Measurements from ENCODE around the gene AUTS2.

The AUTS2 gene

DNA sequence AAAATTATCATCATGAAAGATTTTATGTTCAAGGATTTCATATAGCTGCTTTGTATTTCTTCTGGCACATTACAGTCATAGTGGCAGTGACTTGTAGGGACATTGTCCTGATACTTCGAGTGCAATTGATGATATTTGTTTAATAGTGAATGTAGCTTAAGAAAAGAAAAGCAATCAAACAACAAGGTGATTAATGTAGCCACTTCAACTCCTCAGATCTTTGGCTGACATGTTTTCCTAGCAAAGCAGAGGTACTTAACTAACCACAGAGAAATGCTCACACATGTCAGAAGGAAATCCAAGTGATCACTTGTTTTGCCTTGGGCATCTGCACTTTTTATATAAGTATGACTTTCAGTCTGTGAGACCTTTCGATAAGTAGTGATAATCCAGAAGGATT lies 470.3 kb downstream of the AUTS2 start:
- no peak overlapping the region for H2AFZ ChIP-seq (ENCODE audit: low read depth, low read length)
- H3K36me3 ChIP-seq (ENCODE audit: insufficient read depth, low read length): no peaks in the 10 kb centered on the region
- H3K27me3 ChIP-seq (ENCODE audit: insufficient read depth, low read length): no peaks in the 10 kb centered on the region
- H3K4me3 ChIP-seq (ENCODE audit: low read length): no peak overlapping the region
- peaks cover 33% of the 10 kb centered on the region for H3K4me1 ChIP-seq (ENCODE audit: insufficient read depth, low read length)
- H3K9me3 ChIP-seq (ENCODE audit: low read length): no peaks in the 10 kb centered on the region

GRCh38 chr7:70069977-70070376 lies 471.7 kb downstream of the AUTS2 start:
- no peak overlapping the region for H3K4me3 ChIP-seq (ENCODE audit: low read length)
- H3K9me3 ChIP-seq (ENCODE audit: low read length): no peaks in the 10 kb centered on the region
- H3K27me3 ChIP-seq (ENCODE audit: insufficient read depth, low read length): no peaks in the 10 kb centered on the region
- peaks cover 21% of the 10 kb centered on the region for H3K4me1 ChIP-seq (ENCODE audit: insufficient read depth, low read length)
- no peaks in the 10 kb centered on the region for H3K36me3 ChIP-seq (ENCODE audit: insufficient read depth, low read length)
- no peak overlapping the region for H2AFZ ChIP-seq (ENCODE audit: low read depth, low read length)

DNA sequence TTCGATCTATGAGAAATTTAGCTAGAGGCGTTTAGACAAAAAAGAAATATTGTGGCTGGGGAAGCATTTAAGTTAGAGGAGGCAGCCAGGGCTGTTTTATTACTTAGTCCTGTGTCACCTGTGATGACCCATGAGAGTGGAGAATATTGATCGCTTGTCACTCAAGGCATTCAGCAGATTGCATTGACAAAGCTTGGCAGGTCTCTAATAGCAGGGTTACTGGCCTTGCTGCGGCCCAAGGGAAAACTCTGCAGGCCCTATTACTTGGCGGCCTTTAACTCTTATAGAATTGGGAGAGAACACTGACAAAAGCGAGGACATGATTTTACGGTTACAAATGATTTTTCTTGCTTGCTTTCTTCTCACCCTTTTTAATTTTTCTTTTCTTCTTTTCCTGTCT lies 473.5 kb downstream of the AUTS2 start:
- H3K36me3 ChIP-seq (ENCODE audit: insufficient read depth, low read length): no peaks in the 10 kb centered on the region
- H3K4me3 ChIP-seq (ENCODE audit: low read length): no peak overlapping the region
- peaks cover 21% of the 10 kb centered on the region for H3K4me1 ChIP-seq (ENCODE audit: insufficient read depth, low read length)
- no peaks in the 10 kb centered on the region for H3K9me3 ChIP-seq (ENCODE audit: low read length)
- H3K27me3 ChIP-seq (ENCODE audit: insufficient read depth, low read length): no peaks in the 10 kb centered on the region
- H2AFZ ChIP-seq (ENCODE audit: low read depth, low read length): no peak overlapping the region

- Histone ChIP-seq H3K27me3 (ENCODE audit: insufficient read depth, low read length) (no peaks in the 10 kb centered on the region), H3K4me1 (ENCODE audit: insufficient read depth, low read length) (peaks cover 21% of the 10 kb centered on the region), H3K36me3 (ENCODE audit: insufficient read depth, low read length) (no peaks in the 10 kb centered on the region), H3K4me3 (ENCODE audit: low read length) (no peak overlapping the region), H2AFZ (ENCODE audit: low read depth, low read length) (no peak overlapping the region), H3K9me3 (ENCODE audit: low read length) (no peaks in the 10 kb centered on the region)
These were observed 473.9 kb downstream of the AUTS2 start for GRCh38 chr7:70072220-70072619.

DNA sequence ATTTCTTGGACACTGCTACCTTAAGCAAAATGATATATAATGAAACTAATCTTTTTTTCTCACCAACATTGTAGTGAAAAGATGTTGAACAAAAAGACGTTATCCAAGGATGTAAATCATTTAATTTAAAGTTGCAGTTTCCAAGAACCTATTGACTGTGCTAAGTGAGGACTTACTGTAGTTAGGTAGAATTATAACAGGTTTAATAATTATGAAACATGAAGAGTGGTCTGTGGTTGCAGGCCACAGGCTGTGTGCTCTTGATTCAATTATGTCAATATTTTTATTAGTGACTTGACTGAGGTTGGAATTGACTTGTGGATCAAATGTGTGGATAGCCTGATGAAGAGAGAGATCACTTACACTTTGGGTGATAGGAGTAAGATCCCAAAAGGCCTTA lies 478.1 kb downstream of the AUTS2 start:
- peaks cover 3% of the 10 kb centered on the region for H3K9me3 ChIP-seq (ENCODE audit: low read length)
- H3K4me3 ChIP-seq (ENCODE audit: low read length): no peak overlapping the region
- peaks cover 17% of the 10 kb centered on the region for H3K4me1 ChIP-seq (ENCODE audit: insufficient read depth, low read length)
- no peak overlapping the region for H2AFZ ChIP-seq (ENCODE audit: low read depth, low read length)
- H3K27me3 ChIP-seq (ENCODE audit: insufficient read depth, low read length): no peaks in the 10 kb centered on the region
- H3K36me3 ChIP-seq (ENCODE audit: insufficient read depth, low read length): no peaks in the 10 kb centered on the region

- Histone ChIP-seq H3K27me3 (ENCODE audit: insufficient read depth, low read length) (no peaks in the 10 kb centered on the region), H2AFZ (ENCODE audit: low read depth, low read length) (no peak overlapping the region), H3K9me3 (ENCODE audit: low read length) (peaks cover 7% of the 10 kb centered on the region), H3K4me1 (ENCODE audit: insufficient read depth, low read length) (no peaks in the 10 kb centered on the region), H3K36me3 (ENCODE audit: insufficient read depth, low read length) (no peaks in the 10 kb centered on the region), H3K4me3 (ENCODE audit: low read length) (no peak overlapping the region)
These were observed 483.9 kb downstream of the AUTS2 start for GRCh38 chr7:70082099-70082611.

GRCh38 chr7:70091362-70091761 lies 493.1 kb downstream of the AUTS2 start:
- H3K4me3 ChIP-seq (ENCODE audit: low read length): no peak overlapping the region
- peaks cover 30% of the 10 kb centered on the region for H3K4me1 ChIP-seq (ENCODE audit: insufficient read depth, low read length)
- no peaks in the 10 kb centered on the region for H3K27me3 ChIP-seq (ENCODE audit: insufficient read depth, low read length)
- H2AFZ ChIP-seq (ENCODE audit: low read depth, low read length): no peak overlapping the region
- no peaks in the 10 kb centered on the region for H3K36me3 ChIP-seq (ENCODE audit: insufficient read depth, low read length)
- peaks cover 2% of the 10 kb centered on the region for H3K9me3 ChIP-seq (ENCODE audit: low read length)

DNA sequence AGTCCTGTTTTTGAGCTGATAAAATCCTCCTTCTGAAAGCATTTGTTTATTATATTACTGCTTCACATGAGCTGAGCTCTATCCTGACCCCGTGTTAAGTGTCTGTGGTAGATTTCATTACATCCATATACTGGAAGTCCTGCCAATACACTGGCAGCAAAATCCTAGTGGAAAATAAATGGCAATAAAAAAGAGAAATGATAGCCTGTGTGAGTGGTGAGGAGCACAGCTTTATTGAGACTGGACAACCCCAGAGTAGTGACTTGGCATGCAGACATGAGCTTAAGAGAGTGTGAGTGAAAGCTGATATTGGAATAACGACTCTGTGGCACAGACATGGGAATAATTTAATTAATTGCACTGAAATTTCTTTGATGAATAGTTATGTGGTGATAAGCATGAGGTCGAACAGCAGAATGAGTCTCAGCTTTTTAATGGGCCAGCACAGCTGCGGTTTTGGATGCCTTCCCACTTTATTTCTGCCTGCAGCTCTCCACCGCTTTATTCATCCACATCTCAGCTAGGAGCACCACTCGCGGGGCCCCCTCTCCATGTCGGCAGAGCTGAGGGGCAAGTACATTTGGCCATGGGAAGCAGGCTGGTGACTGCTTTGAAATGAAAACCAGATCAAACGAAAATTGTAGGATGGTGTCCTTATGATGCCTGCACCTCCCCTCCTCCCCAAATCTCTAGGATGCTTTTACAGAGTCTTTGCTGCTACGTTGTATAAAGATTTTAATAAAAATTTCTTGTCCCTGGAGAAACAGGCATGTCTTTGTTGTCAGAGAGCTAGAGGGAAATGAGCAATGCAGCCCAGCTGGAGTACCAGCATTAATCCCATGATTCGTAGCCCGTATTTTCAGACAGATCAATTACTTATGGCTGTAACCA lies 494.3 kb downstream of the AUTS2 start:
- no peaks in the 10 kb centered on the region for H3K36me3 ChIP-seq (ENCODE audit: insufficient read depth, low read length)
- H3K9me3 ChIP-seq (ENCODE audit: low read length): no peaks in the 10 kb centered on the region
- H3K27me3 ChIP-seq (ENCODE audit: insufficient read depth, low read length): no peaks in the 10 kb centered on the region
- H3K4me1 ChIP-seq (ENCODE audit: insufficient read depth, low read length): peaks cover 33% of the 10 kb centered on the region
- H2AFZ ChIP-seq (ENCODE audit: low read depth, low read length): no peak overlapping the region
- H3K4me3 ChIP-seq (ENCODE audit: low read length): no peak overlapping the region

GRCh38 chr7:70093205-70093904 lies 495.1 kb downstream of the AUTS2 start:
- Histone ChIP-seq H3K27me3 (ENCODE audit: insufficient read depth, low read length) (no peaks in the 10 kb centered on the region), H2AFZ (ENCODE audit: low read depth, low read length) (no peak overlapping the region), H3K4me3 (ENCODE audit: low read length) (no peak overlapping the region), H3K4me1 (ENCODE audit: insufficient read depth, low read length) (peaks cover 41% of the 10 kb centered on the region), H3K36me3 (ENCODE audit: insufficient read depth, low read length) (no peaks in the 10 kb centered on the region), H3K9me3 (ENCODE audit: low read length) (no peaks in the 10 kb centered on the region)

- H3K4me1 ChIP-seq (ENCODE audit: insufficient read depth, low read length): peaks cover 47% of the 10 kb centered on the region
These were observed 496.6 kb downstream of the AUTS2 start for GRCh38 chr7:70094831-70095230.

GRCh38 chr7:70097645-70098044 lies 499.4 kb downstream of the AUTS2 start:
- Histone ChIP-seq H3K9me3 (ENCODE audit: low read length) (no peaks in the 10 kb centered on the region), H3K4me3 (ENCODE audit: low read length) (no peak overlapping the region), H3K4me1 (ENCODE audit: insufficient read depth, low read length) (peaks cover 40% of the 10 kb centered on the region), H2AFZ (ENCODE audit: low read depth, low read length) (no peak overlapping the region), H3K36me3 (ENCODE audit: insufficient read depth, low read length) (no peaks in the 10 kb centered on the region), H3K27me3 (ENCODE audit: insufficient read depth, low read length) (no peaks in the 10 kb centered on the region)

More at GRCh38 chr7:70094831-70095230, 496.6 kb downstream of the AUTS2 start:
- no peak overlapping the region for H2AFZ ChIP-seq (ENCODE audit: low read depth, low read length)
- H3K9me3 ChIP-seq (ENCODE audit: low read length): no peaks in the 10 kb centered on the region
- H3K36me3 ChIP-seq (ENCODE audit: insufficient read depth, low read length): no peaks in the 10 kb centered on the region
- no peak overlapping the region for H3K4me3 ChIP-seq (ENCODE audit: low read length)
- H3K27me3 ChIP-seq (ENCODE audit: insufficient read depth, low read length): no peaks in the 10 kb centered on the region

GRCh38 chr7:70098133-70098561 lies 499.9 kb downstream of the AUTS2 start:
- H3K36me3 ChIP-seq (ENCODE audit: insufficient read depth, low read length): no peaks in the 10 kb centered on the region
- H3K9me3 ChIP-seq (ENCODE audit: low read length): no peaks in the 10 kb centered on the region
- H3K4me3 ChIP-seq (ENCODE audit: low read length): no peak overlapping the region
- H3K27me3 ChIP-seq (ENCODE audit: insufficient read depth, low read length): no peaks in the 10 kb centered on the region
- peaks cover 35% of the 10 kb centered on the region for H3K4me1 ChIP-seq (ENCODE audit: insufficient read depth, low read length)
- no peak overlapping the region for H2AFZ ChIP-seq (ENCODE audit: low read depth, low read length)

DNA sequence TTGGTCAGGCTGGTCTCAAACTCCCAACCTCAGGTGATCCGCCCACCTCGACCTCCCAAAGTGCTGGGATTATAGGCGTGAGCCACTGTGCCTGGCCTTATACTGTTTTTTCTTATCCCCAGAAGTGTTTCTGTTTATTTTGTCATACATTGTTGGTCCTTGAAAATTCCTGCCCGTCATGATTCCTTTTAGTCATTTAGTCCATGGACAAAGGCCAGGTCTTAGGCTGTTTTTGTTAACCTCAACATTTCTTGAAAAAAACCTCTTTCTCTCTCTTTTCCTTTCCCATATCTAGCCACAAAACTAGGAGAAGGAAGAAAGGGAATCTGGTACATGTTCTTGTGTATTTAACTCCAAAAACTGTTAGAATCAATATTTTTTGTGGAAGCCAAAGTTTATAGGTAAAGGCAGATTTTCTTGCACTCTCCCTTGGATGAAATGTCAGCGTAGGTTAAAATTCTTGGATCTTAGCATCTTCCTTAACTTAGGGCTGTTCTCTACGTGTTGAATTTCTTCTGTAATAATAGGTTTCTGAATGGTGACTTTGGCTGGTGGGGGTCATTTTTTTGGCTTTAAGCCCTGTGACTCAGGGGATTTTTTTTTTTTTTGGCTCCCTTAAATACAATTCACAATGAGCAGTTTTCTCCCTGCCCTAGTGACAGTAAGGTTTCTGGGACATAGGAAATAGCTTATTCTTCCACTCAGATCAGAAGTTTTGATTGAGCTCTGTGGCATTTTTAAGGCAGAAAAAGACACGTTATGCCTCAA lies 500.8 kb downstream of the AUTS2 start:
- H2AFZ ChIP-seq (ENCODE audit: low read depth, low read length): no peak overlapping the region
- no peaks in the 10 kb centered on the region for H3K27me3 ChIP-seq (ENCODE audit: insufficient read depth, low read length)
- no peaks in the 10 kb centered on the region for H3K9me3 ChIP-seq (ENCODE audit: low read length)
- peaks cover 26% of the 10 kb centered on the region for H3K4me1 ChIP-seq (ENCODE audit: insufficient read depth, low read length)
- H3K36me3 ChIP-seq (ENCODE audit: insufficient read depth, low read length): no peaks in the 10 kb centered on the region
- no peak overlapping the region for H3K4me3 ChIP-seq (ENCODE audit: low read length)

Data from neuron (in vitro differentiated cells).